CD4-positive, alpha-beta T cell treated with Interleukin-2 at 100 ng/mL for 4 hours (primary cell): ENCODE results near the gene OR12D1.

ENCODE experiments used
- DNase-seq: peaks from one replicate; pipeline ENCODE4 v3.0.0-alpha.2; 2020; ENCODE audit warnings: low spot score

OR12D1 gene

DNA sequence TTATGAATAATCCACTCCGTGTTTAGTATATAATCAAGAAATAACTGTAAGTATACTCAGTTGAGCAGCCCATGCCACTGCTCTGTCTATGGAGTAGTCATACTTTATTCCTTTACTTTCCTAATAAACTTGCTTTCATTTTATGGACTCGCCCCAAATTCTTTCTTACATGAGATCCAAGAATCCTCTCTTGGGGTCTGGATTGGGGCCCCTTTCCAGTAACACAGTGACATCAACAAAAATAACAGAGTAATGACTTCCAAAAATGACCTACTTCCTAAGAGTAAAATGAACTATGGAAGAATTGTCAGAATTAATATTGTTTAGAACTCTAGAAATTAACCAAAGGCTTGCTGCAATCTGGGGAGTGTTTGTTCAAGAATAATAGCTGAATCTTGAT is 51.1 kb downstream of the OR12D1 start:
- DNase-seq = no peak

DNA sequence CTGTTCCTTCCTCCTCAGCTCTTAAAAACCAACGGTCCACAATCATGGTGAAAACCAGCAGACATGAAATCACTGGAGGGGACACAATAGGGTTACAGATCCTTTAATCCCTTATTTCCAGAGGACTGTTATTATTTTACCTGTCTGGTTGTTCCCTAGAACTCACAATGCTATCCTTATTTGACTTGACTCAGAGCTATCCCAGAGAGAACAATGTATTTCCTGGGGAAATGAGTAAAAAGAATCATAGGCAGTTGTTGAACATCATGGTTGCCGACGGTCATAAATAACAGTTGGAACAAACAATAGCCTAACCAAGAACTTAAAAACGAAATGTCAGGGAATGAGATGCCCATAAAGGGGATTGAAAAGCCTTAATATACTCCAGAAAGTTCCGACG is 51.5 kb downstream of the OR12D1 start:
- no peak for DNase-seq
